Left lung (tissue), 10 donors: ENCODE data around the gene HMCN1. TPM values are rescaled to one million over a fixed set of nuclear protein-coding genes. Genes with fewer than 3 reads are reported as not detected.

ENCODE experiments used
- ATAC-seq: fragments of 200-7000 bp; cut with Tn5 transposase; one replicate; pipeline ENCODE4 v1.9.1; 2020; ENCODE audit warnings: moderate library complexity
- DNase-seq, 4 donors: peaks; one replicate each; pipeline ENCODE4 v3.0.0-alpha.2; 2013 to 2020
- H3K27ac ChIP-seq, 2 donors: fragments of 200-600 bp; sonication (generic) in 1 of 2; one replicate each; pipeline versions ENCODE4 v1.5.0 to v1.8.0; 2020 to 2021
- H3K27me3 ChIP-seq, 2 donors: fragments of 200-600 bp; sonication (generic) in 1 of 2; one replicate each; pipeline versions ENCODE4 v1.5.0 to v1.8.0; 2020 to 2021
- H3K36me3 ChIP-seq, 2 donors: fragments of 200-600 bp; sonication (generic) in 1 of 2; one replicate each; pipeline versions ENCODE4 v1.5.0 to v1.8.0; 2020 to 2021
- H3K4me1 ChIP-seq, 2 donors: fragments of 200-600 bp; one replicate each; pipeline ENCODE4 v1.8.0; 2021
- H3K4me3 ChIP-seq, 2 donors: fragments of 200-600 bp; sonication (generic) in 1 of 2; one replicate each; pipeline versions ENCODE4 v1.5.0 to v1.8.0; 2020 to 2021; ENCODE audit warnings: mild to moderate bottlenecking in 1 of 2
- H3K9me3 ChIP-seq, 2 donors: fragments of 200-600 bp; sonication (generic) in 1 of 2; one replicate each; pipeline versions ENCODE4 v1.5.0 to v1.8.0; 2020 to 2021
- CTCF ChIP-seq, 2 donors: fragments of 200-600 bp; sonication (generic) in 1 of 2; IDR thresholded peaks; one replicate each; pipeline versions ENCODE4 v1.5.0 to v1.8.0; 2021; ENCODE audit warnings: antibody characterized with exemption in 2 of 2
- intact Hi-C, 2 donors: fragments of 100-400 bp; cut with DNase I; formaldehyde crosslinking; loops; one replicate each; pipeline versions ENCODE4 v1.11.2 to v1.14.2; 2022
- polyA plus RNA-seq, 6 donors: library from polyadenylated mRNA; unstranded; fragments of 120-200 nt; gene quantifications; one replicate each; pipeline ENCODE4 v1.2.1, GENCODE V29; 2013; ENCODE audit not compliant: insufficient read length in 6 of 6
- total RNA-seq, 2 donors: library from RNA; stranded (reverse); fragmentation: NEBNext Ultra II Directional; extraction: Animal tissue kit (Norgen Biotek cat#: 25700); gene quantifications; one replicate each; pipeline ENCODE4 v1.2.1, GENCODE V29; 2021
- donor health status: DM: no; HTN: yes; CAD: no.
- donor health status: DM: no; HTN: no; CAD: no.

The HMCN1 gene
- total and polyA plus RNA-seq, 8 donors: 24.0 to 91.0 (median 48.7) TPM

GRCh38 chr1:185694081-185694480 is 40.1 kb upstream of the HMCN1 start:
- peak overlapping the region; percentile 62 to 87 for H3K27ac ChIP-seq
- intact Hi-C loops: no loop called here
- DNase-seq (peak in 2 of 4 donors; percentile 21 to 39), ATAC-seq (no peak)
- no peaks in the 10 kb centered on the region for H3K36me3 ChIP-seq
- no peaks in the 10 kb centered on the region for H3K9me3 ChIP-seq
- H3K4me3 ChIP-seq: peak overlapping the region in 1 of 2 donors; percentile 24
- TF ChIP-seq CTCF (IDR thresholded peaks at IDR 0.05): no peak
- H3K27me3 ChIP-seq: no peaks in the 10 kb centered on the region
- H3K4me1 ChIP-seq: peaks cover 0 to 18% of the 10 kb centered on the region in 2 donors

- intact Hi-C loops: no loop called here
- Histone ChIP-seq H3K27me3 (peaks cover 0 to 5% of the 10 kb centered on the region in 2 donors), H3K27ac (no peak overlapping the region), H3K36me3 (no peaks in the 10 kb centered on the region), H3K4me3 (no peak overlapping the region), H3K9me3 (no peaks in the 10 kb centered on the region), H3K4me1 (peaks cover 0 to 18% of the 10 kb centered on the region in 2 donors)
- DNase-seq (no peak), ATAC-seq (no peak)
- no peak for TF ChIP-seq CTCF (IDR thresholded peaks at IDR 0.05)
Measured at GRCh38 chr1:185695299-185695698, 38.9 kb upstream of the HMCN1 start.

- Histone ChIP-seq H3K27ac (no peak overlapping the region), H3K27me3 (peaks cover 0 to 5% of the 10 kb centered on the region in 2 donors), H3K36me3 (no peaks in the 10 kb centered on the region), H3K9me3 (no peaks in the 10 kb centered on the region), H3K4me1 (peaks cover 0 to 18% of the 10 kb centered on the region in 2 donors), H3K4me3 (no peak overlapping the region)
- no peak for TF ChIP-seq CTCF (IDR thresholded peaks at IDR 0.05)
- intact Hi-C loops: no loop called here
- ATAC-seq (peak; percentile 89), DNase-seq (no peak)
Measured at GRCh38 chr1:185696422-185697150, 37.6 kb upstream of the HMCN1 start.

GRCh38 chr1:185699874-185700273 is 34.3 kb upstream of the HMCN1 start:
- Histone ChIP-seq H3K36me3 (no peaks in the 10 kb centered on the region), H3K4me1 (no peaks in the 10 kb centered on the region), H3K4me3 (no peak overlapping the region), H3K9me3 (no peaks in the 10 kb centered on the region), H3K27ac (no peak overlapping the region), H3K27me3 (peaks cover 0 to 5% of the 10 kb centered on the region in 2 donors)
- ATAC-seq (no peak), DNase-seq (no peak)
- intact Hi-C loops: no loop called here
- TF ChIP-seq CTCF (IDR thresholded peaks at IDR 0.05): no peak

- Histone ChIP-seq H3K27ac (no peak overlapping the region), H3K9me3 (no peaks in the 10 kb centered on the region), H3K4me3 (no peak overlapping the region), H3K27me3 (peaks cover 0 to 5% of the 10 kb centered on the region in 2 donors), H3K4me1 (no peaks in the 10 kb centered on the region), H3K36me3 (no peaks in the 10 kb centered on the region)
- ATAC-seq: no peak
- DNase-seq: no peak
- TF ChIP-seq CTCF (IDR thresholded peaks at IDR 0.05): no peak
- intact Hi-C loops: no loop called here
Measured at GRCh38 chr1:185701650-185702049, 32.5 kb upstream of the HMCN1 start.
